HG02981 (cell line): ENCODE measurements around the gene PCDHGC5.

Experiments
- ATAC-seq: cut with Tn5 transposase; IDR thresholded peaks from one replicate; pipeline ENCODE4 v1.9.1; 2021; ENCODE audit warnings: mild to moderate bottlenecking, moderate library complexity; ENCODE audit not compliant: unreplicated experiment

PCDHGC5 gene

DNA sequence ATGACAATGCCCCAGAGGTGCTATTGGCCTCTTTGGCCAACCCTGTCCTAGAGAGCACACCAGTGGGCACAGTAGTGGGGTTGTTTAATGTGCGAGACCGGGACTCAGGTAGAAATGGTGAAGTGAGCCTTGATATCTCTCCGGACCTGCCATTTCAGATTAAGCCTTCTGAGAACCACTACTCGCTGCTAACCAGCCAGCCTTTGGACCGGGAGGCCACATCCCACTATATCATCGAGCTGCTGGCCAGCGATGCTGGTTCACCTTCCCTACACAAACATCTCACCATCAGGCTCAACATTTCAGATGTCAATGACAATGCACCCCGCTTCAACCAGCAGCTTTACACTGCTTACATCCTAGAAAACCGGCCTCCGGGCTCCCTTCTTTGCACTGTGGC lies 1.4 kb downstream of the PCDHGC5 start:
- ATAC-seq, result no peak

DNA sequence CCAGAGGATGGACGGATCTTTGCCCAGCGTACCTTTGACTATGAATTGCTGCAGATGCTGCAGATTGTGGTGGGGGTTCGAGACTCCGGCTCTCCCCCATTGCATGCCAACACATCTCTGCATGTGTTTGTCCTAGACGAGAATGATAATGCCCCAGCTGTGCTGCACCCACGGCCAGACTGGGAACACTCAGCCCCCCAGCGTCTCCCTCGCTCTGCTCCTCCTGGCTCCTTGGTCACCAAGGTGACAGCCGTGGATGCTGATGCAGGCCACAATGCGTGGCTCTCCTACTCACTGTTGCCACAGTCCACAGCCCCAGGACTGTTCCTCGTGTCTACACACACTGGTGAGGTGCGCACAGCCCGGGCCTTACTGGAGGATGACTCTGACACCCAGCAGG lies 1.9 kb downstream of the PCDHGC5 start:
- no peak for ATAC-seq

DNA sequence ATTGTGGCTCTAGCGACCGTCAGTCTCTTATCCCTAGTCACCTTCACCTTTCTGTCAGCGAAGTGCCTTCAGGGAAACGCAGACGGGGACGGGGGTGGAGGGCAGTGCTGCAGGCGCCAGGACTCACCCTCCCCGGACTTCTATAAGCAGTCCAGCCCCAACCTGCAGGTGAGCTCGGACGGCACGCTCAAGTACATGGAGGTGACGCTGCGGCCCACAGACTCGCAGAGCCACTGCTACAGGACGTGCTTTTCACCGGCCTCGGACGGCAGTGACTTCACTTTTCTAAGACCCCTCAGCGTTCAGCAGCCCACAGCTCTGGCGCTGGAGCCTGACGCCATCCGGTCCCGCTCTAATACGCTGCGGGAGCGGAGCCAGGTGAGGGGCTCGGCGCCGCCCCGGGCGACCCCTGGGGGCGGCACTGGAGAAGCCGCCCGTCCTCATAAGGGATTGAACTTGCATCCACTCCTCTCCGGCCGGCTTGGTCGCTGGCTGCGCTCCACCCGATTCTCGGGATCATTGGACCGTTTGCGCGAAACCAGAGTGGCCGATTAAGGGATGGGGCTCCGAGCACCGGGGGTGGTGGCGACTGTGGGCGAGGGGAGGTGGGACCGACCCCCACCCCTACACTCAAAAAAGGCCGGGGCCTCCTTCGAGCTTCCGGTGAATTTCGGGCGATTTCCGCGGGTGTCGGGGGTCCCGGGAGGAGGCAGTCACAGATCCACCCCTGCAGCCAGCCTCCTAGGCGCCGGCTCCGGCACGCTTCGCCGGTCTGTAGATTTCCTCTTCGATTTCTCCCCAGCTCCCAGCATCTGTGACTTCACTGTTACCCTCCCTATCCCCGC lies 2.7 kb downstream of the PCDHGC5 start:
- peak; percentile 21 for ATAC-seq

DNA sequence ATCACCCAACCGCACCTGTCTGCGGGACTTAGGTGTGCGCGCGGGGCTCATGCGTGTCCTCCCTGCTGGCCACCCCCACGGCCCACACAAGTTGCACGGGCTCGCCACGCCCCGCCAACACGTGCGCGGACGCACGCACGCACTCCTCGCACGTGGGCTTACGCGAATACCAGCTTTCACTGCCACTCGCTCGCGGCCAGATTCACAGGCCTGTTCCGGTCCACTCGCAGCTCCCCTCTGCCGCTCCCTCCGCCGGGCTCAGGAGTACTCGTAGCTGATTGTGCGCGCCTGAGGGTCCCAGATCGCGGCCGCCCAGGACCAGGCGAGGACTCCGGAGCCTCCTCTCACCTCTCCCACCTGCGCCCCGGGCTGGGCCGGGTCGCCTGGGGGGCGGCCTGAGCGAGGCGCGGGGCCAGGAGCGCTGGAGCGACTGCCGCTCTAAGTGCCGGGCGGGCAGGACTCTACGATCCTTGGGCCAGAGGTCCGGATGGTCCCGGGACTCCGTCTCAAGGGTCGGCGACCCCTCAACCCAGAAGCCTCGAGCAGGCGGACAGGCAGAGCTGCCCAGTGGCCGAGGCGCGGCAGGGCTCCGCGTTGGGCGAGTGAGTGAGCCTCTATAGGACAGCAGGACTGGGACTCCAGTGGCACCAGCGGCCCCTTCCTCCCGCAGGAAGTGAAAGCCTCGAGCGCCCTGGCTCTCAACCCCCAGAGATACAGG lies 3.4 kb downstream of the PCDHGC5 start:
- ATAC-seq, result peak; percentile 57

DNA sequence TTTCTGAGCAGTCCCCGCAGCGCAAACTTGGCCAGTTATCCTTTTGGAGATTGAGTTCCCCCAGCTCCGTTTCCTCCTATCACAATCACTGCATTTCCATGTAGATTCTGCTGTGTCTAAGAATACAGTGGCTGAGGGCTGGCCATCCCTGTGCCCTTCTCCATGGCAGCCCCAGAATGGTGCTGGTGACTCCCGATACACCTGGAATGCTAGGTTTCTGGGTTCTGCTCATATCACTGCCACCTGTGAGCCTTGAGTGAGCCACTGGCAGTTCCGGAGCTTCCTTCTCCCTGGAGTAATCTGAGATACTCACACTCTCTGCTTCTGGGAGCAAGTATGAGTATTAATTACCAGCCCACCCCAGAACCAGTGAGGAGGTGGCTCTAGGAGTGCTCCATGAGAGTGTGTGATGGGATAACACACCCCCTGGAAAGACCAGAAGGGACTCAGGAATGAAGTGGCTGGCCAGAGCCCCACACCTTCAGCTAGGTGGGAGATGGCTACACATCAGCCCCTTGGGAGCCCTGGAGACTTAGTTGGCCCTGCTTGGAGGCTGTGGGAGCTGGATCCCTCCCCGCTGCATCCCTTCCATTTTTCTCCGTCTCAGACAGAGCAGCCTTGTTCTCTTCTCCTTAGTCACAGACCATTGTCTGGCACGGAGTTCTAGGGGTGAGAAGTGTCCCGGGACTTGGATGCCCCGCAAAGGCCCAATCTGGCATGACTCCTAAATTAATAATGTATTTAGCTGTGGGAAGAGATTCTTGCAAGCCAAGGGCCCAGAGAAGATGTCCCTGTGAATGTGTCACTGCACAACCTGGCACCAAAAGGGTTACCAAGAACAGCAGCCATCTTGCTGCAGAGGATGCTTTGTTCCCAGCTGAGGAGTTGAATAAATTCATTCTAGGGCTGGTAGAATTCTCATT lies 4.9 kb downstream of the PCDHGC5 start:
- ATAC-seq, result no peak

DNA sequence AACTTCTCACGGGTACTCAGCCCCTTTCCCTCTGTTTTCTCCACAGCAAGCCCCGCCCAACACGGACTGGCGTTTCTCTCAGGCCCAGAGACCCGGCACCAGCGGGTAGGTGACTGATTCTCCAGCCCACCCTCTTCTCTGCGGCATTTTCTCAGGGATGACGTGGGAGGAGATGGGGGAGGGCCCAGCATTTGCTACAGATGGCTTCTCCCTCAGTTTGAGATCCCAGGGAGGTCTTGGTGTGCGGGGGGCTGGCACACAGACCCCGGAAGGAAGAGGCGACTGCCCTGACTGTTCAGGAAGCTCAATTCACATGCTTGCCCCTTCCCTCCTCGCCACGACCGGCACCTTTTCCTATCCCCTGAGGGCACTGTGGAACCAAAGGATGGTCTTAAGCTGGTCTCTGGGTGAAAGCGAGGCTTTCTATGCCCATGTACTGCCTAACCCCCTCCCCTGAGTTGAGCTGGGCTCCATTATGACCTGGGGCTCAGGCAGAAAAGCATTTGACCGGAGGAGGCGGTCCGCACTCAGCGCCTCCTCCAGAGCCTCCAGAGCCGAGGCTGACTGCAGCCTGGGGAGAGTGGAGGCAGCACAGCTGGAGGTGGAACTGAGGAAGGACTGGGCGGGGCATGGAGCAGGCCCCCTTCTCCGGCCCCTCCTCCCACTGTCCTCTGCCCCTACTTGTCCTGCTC lies 6.0 kb downstream of the PCDHGC5 start:
- no peak for ATAC-seq

DNA sequence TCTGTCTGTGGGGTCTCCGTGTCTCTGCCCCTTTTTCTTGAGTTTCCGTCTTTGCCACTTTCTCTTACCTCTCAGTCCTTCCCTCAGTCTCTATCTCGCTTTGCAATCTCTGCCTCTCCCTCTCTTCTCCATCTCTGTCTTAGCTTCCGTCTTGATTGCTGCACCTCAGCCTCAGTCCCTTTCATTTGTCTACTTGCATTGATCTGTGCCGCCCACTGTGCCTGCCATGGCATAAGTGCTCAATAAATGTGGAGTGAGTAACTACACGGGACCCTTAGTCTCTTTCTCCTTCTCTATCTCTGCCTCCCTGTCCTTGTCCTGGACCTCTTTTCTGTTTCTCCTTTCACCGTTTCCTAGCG lies 6.6 kb downstream of the PCDHGC5 start:
- ATAC-seq, result no peak

DNA sequence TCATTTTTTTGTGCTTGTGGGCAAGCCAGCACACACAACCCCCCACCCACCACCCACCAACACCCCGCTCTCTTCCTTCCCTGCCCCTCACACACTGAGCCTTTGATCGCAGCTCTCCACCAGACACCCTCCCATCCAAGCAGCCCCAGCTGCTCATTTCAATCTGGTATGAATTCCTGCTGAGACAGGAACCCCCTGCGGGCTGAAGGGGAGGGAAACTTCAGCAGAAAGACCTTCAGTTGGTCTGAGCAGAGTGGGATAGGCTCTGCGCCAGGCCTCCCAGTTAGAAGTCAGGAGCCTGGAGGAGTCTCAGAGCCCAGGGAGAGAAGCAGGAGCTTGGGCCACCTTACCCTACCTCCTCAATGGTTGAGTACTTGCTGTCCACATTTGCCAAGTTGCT lies 7.2 kb downstream of the PCDHGC5 start:
- ATAC-seq, result no peak

DNA sequence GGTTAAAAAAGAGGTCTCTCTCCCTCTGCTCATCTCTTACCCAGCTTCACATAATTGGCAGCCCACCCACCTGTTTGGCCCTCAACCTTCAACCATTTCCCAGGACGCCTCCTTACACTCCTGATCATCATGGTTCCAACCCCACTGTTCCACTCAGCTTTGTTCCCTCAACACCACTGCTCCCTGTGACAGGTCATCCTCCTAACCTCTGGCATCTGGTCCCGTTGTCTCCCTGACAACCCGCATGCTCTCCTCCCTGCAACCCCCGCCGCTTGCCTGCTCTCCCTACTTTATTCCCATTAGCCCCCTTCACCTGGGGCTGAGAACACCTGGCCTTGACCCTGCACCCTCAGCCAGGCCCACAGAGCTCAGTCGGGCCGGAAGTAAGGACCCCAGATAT lies 12.9 kb downstream of the PCDHGC5 start:
- ATAC-seq, result no peak

DNA sequence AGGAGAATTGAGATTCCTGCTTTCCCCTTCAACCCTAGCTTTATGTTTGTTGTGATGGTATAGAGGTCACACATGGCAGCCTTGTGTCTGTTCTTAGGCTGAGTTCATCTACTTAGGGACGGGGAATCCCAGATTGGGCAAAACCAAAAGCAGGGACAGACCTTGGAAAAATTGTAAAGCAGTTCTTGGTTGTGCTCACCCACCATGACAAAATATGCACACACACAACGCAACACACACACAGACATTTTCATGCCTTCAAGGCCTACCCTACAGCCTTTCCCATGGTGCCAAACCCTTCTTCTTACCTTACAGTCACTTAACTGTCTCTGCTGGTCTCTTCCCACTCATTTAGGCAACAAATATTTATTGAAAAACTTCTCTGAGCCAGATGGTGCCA lies 14.8 kb downstream of the PCDHGC5 start:
- no peak for ATAC-seq

DNA sequence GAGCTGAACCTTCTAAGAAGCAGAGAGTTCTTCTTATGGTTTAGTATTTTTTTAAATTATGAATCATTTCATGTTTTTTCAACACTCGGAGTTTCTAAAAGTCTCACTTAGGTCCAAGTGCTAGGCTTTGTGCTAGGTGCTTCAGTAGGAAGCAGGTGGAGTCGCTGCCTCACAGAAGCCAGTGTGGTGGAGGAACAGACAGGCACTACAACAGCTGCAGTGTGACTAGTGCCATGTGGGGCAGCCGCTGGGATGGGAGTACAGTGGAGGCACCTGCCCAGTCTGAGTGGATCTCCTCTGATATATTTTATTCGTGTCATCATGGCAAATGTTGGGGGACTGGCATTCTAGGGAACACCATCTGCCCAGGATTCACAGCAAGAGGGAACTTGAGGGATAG lies 15.3 kb downstream of the PCDHGC5 start:
- ATAC-seq, result no peak

DNA sequence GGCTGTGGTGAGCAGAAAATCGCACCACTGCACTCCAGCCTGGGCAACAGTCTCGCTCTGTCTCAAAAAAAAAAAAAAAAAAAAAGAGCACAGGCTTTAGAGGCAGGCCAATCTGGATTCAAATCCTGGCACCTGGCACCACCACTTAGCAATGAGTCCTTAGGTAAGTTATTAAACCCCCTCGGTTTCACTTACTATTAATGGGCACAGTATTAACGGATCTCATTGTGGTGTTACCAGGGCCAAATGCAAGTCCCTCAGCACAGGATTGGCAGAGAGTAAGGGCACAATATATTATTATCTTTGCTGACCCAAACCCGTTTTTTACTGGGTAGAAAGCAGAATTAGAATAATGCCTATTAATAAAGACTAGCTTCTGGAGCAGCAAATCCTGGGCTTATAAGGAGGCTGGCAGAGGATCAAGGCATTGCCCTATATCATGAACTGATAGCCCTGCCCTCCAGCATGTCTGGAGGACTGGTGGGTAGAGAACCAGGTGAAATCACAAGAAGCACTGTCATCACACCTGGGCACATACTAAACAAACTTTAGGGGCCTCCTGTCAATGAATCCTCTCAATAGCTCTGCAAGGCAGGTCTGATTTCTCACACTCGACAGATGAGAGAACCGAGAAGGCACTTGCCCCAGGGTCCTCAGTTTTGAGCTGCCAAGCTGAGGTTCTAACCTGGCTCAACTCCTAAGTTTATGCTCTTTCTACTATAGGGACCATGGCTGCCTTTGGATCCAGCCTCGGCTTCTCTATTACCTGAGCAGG lies 17.7 kb downstream of the PCDHGC5 start:
- ATAC-seq, result no peak

DNA sequence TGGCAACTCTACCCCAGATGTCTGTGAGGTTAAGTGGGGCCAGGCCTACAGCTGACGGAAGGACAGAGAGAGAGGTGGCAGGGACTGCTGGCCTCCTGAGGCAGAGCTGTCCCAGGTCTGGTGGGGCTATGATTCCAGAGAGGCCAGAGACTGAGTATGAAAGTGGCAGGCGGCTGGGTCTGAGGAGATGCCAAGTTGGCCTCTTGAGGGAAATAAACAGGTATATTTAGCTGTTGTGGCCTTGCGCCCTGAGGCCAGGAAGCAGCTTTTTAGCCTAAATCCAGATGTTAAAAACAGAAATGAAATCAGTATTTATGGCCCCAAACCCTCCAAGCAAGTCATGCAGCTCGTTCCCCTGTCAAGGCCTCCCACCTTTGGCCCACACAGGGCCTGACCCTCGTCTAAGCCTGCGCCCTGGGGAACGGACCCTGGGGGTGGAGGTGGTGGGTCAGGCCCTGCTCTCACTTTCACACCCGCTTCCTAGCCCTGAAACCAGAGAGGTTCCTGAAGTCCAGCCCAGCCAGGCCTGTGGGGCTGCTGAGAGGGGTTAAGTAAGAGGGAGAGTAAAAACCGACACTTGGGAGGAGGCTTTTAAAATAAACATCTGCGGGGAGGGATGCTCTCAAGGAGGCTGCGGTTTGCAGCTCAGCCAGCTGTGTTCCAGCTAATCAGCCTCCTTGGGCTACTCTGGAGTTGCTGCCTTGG lies 18.7 kb downstream of the PCDHGC5 start:
- peak; percentile 39 for ATAC-seq

DNA sequence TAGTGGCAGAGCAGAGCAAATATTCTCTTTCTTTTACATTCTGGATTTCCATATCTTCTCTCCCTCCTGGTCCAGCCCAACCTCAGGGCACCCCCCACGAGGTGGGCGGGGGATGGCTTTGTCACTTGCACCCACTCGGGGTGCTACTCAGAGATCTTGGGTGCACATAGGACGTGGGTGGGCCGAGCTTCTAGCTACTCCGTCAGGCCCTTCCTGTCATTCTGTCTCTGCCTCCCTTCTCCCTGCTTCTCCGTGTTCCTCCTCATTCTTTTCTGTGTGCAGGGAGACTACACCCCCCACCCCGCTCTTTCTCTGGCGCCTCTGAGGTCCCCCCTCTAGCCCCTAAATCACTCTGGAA lies 19.5 kb downstream of the PCDHGC5 start:
- ATAC-seq, result no peak

DNA sequence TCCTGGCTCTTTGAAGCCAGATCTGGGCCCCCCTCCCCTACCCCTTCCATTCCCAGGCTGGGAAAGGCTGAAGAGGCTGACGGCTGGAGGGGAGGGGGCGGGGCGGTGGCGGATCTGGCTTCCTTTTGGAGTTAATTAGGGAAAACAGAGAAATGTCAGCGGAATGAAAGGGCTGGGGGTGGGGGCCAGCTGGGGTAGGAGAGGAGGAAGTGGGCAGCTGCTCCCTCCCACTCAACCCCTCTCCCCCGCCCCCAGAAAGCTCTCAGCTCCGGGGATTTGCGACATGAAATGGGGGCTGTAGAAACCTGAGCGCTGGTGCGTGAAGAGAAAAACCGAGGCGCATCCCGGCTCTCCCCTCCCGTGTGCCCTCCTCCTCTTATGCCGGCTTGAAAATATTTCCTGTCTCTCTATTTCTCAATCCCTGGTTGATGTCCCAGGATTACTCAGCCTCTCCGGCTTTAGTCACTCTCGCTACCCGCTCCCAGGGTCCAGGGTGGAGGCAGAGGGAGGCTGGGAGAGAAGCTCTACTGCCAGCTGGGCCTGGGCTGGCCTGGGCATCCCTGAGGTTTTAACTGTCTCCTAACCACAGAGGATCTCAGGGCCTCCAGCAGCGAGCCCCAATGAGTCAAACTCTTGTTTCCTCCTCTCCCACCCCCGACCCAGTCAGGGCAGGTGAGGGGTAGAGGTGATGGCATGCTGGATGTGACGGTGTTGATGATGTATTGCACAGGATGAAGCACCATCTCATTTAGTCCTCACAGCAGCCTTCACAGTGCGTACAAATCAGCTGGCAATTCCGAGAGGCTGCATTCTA lies 20.1 kb downstream of the PCDHGC5 start:
- no peak for ATAC-seq

DNA sequence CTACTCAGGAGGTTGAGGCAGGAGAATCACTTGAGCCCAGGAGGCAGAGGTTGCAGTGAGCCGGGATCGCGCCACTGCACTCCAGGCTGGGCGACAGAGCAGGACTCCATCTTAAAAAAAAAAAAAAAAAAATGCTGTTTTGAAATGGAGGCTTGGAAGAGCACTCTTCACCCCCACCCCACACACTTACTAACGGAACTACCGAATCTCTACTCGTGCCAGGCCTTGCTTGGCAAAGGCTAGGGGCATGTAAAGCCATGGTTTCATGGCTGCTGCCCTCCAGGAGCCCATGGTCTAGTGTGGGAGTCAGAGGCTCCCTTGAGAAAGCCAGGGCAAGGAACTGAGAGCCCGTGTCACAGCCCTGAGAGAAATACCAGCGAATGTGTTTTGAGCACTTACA lies 21.3 kb downstream of the PCDHGC5 start:
- ATAC-seq, result no peak

DNA sequence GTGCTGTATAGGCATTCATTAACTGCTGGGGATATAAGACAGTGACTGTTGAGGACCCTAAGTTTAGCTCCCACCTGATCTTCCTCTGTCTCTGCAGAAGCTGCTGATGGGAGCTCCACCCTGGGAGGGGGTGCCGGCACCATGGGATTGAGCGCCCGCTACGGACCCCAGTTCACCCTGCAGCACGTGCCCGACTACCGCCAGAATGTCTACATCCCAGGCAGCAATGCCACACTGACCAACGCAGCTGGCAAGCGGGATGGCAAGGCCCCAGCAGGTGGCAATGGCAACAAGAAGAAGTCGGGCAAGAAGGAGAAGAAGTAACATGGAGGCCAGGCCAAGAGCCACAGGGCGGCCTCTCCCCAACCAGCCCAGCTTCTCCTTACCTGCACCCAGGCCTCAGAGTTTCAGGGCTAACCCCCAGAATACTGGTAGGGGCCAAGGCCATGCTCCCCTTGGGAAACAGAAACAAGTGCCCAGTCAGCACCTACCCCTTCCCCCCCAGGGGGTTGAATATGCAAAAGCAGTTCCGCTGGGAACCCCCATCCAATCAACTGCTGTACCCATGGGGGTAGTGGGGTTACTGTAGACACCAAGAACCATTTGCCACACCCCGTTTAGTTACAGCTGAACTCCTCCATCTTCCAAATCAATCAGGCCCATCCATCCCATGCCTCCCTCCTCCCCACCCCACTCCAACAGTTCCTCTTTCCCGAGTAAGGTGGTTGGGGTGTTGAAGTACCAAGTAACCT lies 22.1 kb downstream of the PCDHGC5 start:
- no peak for ATAC-seq

DNA sequence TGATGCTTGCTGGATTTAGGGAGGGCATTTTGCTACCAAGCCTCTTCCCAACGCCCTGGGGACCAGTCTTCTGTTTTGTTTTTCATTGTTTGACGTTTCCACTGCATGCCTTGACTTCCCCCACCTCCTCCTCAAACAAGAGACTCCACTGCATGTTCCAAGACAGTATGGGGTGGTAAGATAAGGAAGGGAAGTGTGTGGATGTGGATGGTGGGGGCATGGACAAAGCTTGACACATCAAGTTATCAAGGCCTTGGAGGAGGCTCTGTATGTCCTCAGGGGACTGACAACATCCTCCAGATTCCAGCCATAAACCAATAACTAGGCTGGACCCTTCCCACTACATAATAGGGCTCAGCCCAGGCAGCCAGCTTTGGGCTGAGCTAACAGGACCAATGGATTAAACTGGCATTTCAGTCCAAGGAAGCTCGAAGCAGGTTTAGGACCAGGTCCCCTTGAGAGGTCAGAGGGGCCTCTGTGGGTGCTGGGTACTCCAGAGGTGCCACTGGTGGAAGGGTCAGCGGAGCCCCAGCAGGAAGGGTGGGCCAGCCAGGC lies 23.0 kb downstream of the PCDHGC5 start:
- ATAC-seq, result no peak
